GM21423 (cell line): ENCODE measurements around the gene PCAT7.

Source experiments
- ATAC-seq: cut with Tn5 transposase; IDR thresholded peaks from one replicate; pipeline ENCODE4 v1.9.1; 2021; ENCODE audit warnings: mild to moderate bottlenecking, moderate library complexity; ENCODE audit not compliant: unreplicated experiment

Gene PCAT7

DNA sequence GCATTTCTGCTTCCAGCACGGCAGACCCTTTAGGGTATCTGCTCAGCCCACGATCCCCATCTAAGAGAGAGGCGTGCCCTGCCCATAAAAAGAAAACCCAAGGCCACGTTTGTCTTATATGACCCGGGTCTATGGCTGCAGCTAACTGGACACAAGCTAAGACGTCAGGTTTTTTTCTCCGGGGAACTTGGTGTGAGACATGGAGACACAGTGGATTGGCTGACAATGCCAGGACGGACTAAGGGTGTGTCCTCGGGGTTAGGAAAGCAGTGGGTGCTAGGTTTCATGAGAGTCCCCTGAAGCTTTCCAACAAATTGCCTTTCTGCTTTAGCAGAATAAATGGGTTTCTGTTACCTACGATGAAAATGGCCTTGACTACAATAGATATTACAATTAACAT lies 45.8 kb downstream of the PCAT7 start:
- ATAC-seq: no peak

DNA sequence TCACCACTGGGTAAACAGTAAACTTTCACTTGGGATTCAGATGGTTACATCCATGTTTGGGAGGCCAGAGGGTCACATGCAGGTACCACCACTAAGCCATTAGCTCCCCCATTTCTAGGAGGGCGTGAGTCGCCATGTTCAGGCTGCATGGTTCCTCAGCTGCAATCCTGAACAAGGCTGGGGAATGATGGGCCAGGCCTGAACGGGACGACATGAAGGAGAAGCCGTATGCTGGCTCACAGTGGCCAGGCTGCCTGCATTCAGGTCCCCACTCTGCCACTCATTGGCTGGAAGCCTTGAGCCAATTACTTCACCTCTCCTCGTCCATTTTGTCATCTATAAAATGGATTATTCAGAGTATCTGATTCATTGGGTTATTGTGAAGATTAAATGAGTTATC lies 47.8 kb downstream of the PCAT7 start:
- ATAC-seq: no peak

GRCh38 chr9:94603259-94604160 lies 48.6 kb downstream of the PCAT7 start:
- no peak for ATAC-seq

GRCh38 chr9:94606646-94607422 lies 52.0 kb downstream of the PCAT7 start:
- ATAC-seq: no peak

GRCh38 chr9:94607423-94607691 lies 52.5 kb downstream of the PCAT7 start:
- no peak for ATAC-seq

DNA sequence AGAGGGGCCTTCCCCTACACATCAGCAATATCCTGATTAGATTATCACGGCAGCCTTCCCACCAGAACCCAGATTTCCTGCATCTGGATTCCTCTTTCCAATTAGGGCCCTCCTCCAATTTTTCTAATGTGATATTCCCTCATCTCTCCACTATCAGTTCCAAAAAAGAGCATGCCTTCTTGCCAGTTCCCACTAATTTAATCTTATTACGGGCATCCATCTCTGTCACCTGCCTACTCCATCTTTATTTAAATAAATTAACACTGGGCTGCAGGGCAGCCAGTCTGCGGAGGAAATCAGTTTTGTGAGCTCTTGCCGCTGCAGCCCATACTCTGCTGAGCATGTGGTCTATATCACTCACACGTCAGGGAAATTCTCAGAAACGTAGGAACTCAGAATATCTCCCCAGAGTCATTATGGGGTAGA lies 55.3 kb downstream of the PCAT7 start:
- no peak for ATAC-seq

GRCh38 chr9:94611638-94612068 lies 56.8 kb downstream of the PCAT7 start:
- ATAC-seq: no peak

DNA sequence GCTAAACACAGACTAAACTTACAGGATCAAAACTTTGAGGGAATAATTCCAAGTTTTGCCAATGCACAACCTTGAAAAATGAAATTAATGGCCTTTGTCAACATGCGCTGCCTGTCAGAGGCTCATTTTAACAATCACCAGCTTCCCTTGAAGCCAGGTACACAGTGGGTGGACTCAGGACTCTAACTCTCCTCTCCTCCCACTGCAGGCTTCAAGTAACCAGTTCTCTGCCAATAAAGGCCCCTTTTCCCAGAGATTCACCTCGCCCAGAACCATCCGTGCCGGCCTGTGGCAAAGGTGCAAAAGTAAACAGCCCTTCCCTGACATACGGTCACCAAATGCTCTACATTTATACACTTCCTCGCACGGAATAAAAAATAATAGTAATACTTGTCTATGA lies 57.2 kb downstream of the PCAT7 start:
- ATAC-seq: no peak

GRCh38 chr9:94613003-94613402 lies 58.1 kb downstream of the PCAT7 start:
- ATAC-seq: no peak

GRCh38 chr9:94619026-94619425 lies 64.1 kb downstream of the PCAT7 start:
- no peak for ATAC-seq
